ENCODE results near the gene VGLL4.

VGLL4 gene

GRCh38 chr3:11654166-11654565 is 10.5 kb upstream of the VGLL4 start:
- DNase-seq (ENCODE audit: extremely low spot score, insufficient read length, low read depth) (no peak), FAIRE-seq (no peak)

GRCh38 chr3:11653298-11654055 is 9.8 kb upstream of the VGLL4 start:
- DNase-seq (ENCODE audit: extremely low spot score, insufficient read length, low read depth) = no peak
- FAIRE-seq = no peak

- DNase-seq (ENCODE audit: extremely low spot score, insufficient read length, low read depth) (no peak), FAIRE-seq (peak; percentile 50)
Observed at GRCh38 chr3:11651900-11652299, 8.2 kb upstream of the VGLL4 start.

GRCh38 chr3:11651477-11651876 is 7.8 kb upstream of the VGLL4 start:
- FAIRE-seq = no peak
- no peak for DNase-seq (ENCODE audit: extremely low spot score, insufficient read length, low read depth)

DNA sequence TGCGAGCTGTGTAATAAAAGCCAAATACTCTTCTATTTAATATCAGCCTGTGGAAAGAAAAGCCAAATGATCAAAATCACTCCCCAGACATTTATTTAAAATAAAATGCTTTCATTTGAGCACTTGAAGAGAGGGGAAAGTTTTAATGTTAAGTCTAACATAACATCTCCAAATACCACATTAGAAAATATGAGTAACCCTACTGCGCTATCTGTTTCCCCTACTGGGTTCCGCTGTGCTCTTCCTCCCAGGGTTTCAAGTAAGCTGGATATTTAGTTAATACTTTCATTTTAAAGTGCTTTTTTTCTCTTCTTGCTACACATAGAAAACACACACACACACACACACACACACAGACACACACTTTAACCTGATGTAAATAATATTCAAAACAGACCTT is 6.7 kb upstream of the VGLL4 start:
- DNase-seq (ENCODE audit: extremely low spot score, insufficient read length, low read depth) (no peak), FAIRE-seq (no peak)

DNA sequence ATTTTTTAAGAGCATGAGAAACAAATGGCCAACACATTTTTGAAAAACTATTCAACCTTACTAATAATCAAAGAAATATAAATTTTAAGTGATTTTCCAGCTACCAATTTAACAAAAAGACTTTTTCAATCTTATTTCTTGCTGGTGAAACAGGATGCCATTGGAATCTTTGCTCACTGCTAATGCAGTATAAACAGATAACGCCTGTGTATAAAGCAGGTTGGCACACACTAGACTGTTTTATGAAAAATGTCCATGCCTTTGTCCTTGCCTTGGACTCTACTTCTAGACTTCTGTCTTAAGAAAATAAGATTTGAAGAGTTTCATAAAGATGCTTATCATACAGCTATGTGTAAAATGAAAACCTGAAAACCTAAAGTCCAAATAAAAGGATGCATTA is 5.0 kb upstream of the VGLL4 start:
- FAIRE-seq = no peak
- no peak for DNase-seq (ENCODE audit: extremely low spot score, insufficient read length, low read depth)

- DNase-seq (ENCODE audit: extremely low spot score, insufficient read length, low read depth) (no peak), FAIRE-seq (no peak)
Observed at GRCh38 chr3:11643201-11643603, 513 bp downstream of the VGLL4 start.

GRCh38 chr3:11642431-11643191 is 1.1 kb downstream of the VGLL4 start:
- FAIRE-seq = peak; percentile 91
- DNase-seq (ENCODE audit: extremely low spot score, insufficient read length, low read depth) = peak; percentile 52

DNA sequence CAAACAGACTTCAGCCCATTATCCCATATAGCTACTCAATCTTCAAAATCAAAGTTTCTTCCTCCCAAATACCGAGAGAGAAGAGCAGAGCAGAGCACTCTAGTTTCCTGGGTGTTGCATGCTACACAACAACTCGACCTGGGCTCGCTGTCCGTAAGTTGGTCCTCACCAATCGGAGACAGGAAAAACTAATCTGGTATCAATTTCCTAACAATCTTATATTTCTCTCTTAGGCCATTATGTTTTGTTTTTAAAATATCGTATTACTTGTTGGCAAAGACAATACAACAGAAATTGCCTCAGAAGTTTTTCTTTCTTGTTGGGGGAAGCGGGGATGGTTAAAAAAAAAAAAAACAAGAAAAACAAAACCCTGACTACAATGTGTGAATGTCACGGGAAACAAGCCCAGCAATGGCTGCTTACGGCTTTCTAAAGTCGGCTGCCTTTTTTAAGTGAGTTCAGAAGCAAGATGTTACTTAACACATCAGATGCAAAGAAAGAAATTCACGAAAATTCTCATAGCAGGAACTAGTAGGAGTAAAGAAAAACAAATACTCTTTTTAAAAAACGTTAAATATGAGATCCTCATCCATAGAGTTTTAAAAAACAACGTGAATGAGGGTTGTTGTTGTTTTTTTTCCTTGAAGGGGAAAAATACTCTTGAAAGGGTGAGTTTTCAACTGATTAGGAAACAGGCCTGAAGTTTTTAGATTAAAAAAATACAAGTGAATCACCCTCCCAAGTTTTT is 1.9 kb downstream of the VGLL4 start:
- peak; percentile 47 for FAIRE-seq
- DNase-seq (ENCODE audit: extremely low spot score, insufficient read length, low read depth) = no peak

DNA sequence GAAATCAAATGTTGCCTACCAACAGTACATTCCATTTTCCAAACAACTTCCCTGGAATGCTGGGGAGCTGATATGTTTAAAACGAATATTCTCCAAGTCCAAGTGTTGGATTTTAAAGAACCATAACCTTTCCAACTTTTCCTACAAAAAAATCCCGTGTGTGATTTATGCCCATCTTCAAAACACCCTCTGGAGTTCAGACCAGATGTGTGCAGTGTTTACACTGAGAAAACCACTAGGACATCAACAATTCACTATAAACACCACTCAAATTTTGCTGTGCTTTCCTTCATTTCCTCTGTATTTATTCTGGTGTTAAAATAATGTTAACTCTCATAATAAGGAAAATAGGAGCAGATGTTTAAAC is 2.4 kb downstream of the VGLL4 start:
- no peak for DNase-seq (ENCODE audit: extremely low spot score, insufficient read length, low read depth)

GRCh38 chr3:11640009-11640673 is 3.6 kb downstream of the VGLL4 start:
- FAIRE-seq (no peak), DNase-seq (ENCODE audit: extremely low spot score, insufficient read length, low read depth) (no peak)

More for the DNA sequence above, 2.4 kb downstream of the VGLL4 start:
- FAIRE-seq = no peak

DNA sequence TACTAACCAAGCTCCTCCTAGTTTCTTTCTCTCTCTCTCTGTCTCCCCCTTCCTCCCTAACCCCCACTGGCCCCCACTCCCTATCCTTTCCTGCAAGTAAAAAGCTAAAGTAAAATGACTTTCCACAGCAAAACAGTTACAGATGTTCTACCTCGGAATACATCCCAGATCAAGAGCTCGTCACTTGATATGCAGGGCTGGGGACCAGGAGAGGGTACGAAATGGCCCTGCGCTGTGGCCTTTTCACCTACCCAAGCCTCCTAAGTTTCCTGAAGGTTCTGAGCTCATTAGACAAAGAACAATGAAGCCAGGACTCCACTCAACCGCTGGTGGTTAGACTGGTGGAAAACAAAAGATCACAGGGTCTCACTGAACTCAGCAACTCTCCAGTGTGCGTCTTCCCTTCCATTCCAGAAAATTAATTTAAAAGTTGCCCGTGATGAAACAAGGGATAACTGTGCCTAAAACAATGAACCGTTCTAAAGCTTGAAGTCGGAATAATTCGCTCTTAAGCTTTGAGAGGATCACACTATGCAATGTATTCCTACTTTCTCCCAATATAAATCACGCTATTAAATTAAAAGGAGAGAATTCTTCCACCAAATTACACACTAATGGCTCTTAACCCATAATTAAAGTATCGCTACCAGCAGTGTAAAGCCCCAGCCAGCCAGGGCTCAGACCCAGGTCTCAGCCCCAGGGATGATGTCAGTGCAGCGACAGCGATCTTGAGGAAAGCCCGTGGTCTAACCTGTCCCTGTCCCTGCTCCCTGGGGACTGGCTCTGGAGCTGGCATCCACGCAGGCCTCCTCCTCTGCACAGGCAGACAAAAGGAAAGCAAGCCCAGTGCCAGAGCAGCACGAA is 5.0 kb downstream of the VGLL4 start:
- no peak for DNase-seq (ENCODE audit: extremely low spot score, insufficient read length, low read depth)
- FAIRE-seq = no peak

DNA sequence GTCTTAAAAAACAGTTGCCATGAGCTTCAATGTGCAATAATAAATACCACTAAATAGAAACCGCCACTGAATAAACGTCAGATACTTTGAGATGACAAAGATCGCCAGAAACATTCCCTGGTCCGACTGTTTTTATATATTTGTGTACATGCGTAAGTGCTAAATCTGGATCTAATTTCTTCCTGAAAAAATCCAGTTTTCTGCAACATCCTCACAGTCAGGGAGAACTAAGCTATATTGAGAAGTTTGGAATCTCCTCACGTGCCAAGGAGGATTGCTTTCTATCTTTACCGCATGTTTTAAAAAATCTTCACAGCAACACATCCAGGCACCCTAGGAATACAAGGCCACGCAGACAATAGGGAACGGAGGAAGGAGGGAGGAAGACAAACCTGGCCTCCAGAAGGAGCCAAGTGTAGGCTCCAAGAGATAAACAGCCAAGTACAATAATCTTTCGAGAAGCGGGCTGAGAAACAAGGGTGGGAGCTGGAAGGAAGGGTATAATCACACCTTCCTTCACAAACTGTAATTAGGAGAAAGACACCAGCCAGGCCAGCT is 5.7 kb downstream of the VGLL4 start:
- FAIRE-seq = no peak
- no peak for DNase-seq (ENCODE audit: extremely low spot score, insufficient read length, low read depth)

DNA sequence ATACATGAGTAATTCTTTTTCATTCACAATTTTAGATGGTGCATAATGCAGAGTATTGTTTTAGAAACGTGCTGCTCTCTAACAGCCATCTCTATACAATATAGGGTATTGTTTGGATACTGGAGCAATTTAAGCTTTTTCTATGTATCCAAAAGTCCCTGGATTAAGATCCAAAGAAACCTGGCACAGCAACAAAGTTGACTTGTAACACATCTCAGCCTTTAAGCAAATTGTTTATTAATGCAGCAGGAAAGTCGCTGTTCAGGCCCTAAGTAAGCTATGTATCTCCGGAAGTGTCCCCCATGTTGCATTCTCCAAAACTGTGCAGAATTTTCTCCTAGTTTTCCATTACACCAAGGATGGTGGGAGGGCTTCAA is 7.3 kb downstream of the VGLL4 start:
- no peak for FAIRE-seq
- no peak for DNase-seq (ENCODE audit: extremely low spot score, insufficient read length, low read depth)

DNA sequence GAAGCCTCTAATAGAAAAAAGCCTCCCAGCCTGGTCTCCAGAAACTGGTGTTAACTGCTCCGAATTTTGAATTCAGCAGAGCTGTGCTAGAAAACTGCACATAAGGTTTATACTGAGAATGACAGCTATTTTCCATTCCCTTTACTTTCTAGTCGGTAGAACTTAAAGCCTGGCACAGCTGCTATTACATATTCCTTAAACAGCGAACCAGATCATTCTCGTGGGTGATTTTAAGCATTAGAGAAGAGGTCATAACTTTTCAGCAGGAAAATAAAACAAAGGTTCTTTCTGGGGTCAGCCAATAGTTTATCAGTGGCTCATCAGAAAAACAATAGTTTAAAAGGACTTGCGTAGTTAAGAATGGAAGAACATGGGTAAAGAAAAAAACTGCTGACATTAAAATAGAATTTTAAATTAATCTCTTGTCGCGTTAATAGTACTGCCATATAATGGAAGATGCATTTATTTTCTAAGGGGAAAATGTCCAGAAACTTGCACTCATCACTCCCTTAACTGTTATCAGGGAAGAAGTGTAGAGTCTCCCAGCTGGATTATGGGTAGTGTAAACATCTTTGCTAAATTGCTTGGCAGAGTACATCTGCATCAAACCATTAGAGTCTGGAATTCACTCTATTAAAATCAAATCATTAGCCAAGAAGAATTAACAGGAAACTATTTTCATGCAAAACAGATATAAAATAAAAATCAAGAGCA is 7.9 kb downstream of the VGLL4 start:
- FAIRE-seq = no peak

GRCh38 chr3:11634974-11635612 is 8.6 kb downstream of the VGLL4 start:
- FAIRE-seq = no peak
- no peak for DNase-seq (ENCODE audit: extremely low spot score, insufficient read length, low read depth)

More for the DNA sequence above, 7.9 kb downstream of the VGLL4 start:
- DNase-seq (ENCODE audit: extremely low spot score, insufficient read length, low read depth) = no peak

DNA sequence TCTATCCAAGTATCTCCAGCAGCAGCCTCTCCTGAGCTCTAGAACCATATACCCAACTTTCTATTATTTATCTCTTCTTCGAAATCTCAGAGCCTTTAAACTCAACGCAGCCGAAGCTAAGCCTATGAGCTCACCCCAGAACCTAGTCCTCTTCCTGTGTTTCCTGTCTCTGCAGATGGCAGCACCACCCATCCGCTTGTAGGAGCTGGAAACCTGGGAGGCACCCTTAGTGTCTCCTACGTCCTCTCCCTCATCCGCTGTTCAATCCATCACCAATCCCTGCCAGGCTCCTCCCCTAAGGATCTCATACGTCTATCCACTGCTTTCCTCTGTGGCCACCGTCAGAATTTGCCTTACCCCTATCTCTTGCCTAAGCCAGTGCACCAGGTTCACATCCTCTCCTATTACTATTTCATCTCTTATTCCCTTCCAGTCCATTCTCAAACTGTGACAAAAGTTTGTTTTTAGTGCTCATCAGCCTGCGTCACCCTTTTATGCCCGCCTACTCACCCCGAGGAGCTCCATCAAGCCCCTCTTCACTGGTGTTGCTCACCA is 9.6 kb downstream of the VGLL4 start:
- FAIRE-seq (no peak), DNase-seq (ENCODE audit: extremely low spot score, insufficient read length, low read depth) (no peak)

DNA sequence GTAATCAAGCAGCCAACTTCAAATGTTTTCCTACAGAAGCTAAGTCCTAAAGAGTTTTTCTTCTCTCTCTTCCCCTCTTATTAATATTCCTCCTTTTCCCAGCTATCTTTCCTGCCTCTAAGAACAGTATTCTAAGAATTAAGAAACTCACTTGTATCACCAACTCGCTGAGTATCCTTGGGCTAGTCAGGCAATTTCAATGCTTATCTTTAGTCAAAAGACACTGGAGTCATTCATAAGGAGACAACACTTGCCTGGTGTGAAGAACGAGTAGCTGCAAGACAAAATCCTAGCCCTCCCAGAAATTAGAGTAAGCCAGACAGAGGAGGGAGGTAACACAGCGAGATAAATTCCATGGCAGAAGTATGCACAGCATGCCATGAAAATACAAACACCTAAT is 10.7 kb downstream of the VGLL4 start:
- no peak for DNase-seq (ENCODE audit: extremely low spot score, insufficient read length, low read depth)
- FAIRE-seq = no peak

Data from GM18507 (cell line).